Activated naive CD4-positive, alpha-beta T cell treated with anti-CD3 and anti-CD28 coated beads for 36 hours (primary cell): Measurements from ENCODE around the gene LGALS13. TPM values are rescaled to one million over a fixed set of nuclear protein-coding genes. Genes with fewer than 3 reads are reported as not detected.

ENCODE experiments used
- CTCF ChIA-PET: fragments of 350-600 bp; sonication (Branson Sonifier 250); formaldehyde crosslinking; loops from one replicate; lab custom pipeline; 2021; ENCODE audit warnings: antibody characterized with exemption; lab: Charles Lee
- DNase-seq: peaks from one replicate; pipeline ENCODE4 v3.0.0-alpha.2; 2020
- H3K27ac Mint-ChIP-seq: one replicate; pipeline ENCODE4 v1.8.0; 2021; ENCODE audit warnings: mild to moderate bottlenecking, mixed read lengths
- H3K27me3 Mint-ChIP-seq: one replicate; pipeline ENCODE4 v1.8.0; 2021; ENCODE audit warnings: low read depth, mixed read lengths
- H3K36me3 Mint-ChIP-seq: one replicate; pipeline ENCODE4 v1.8.0; 2021; ENCODE audit warnings: low read depth, mixed read lengths
- H3K4me1 Mint-ChIP-seq: one replicate; pipeline ENCODE4 v1.8.0; 2021; ENCODE audit warnings: low read depth, mixed read lengths
- H3K4me3 Mint-ChIP-seq: one replicate; pipeline ENCODE4 v1.8.0; 2021; ENCODE audit warnings: mild to moderate bottlenecking, moderate library complexity, mixed read lengths
- H3K9me3 Mint-ChIP-seq: one replicate; pipeline ENCODE4 v1.8.0; 2021; ENCODE audit warnings: mixed read lengths
- intact Hi-C: fragments of 100-400 bp; cut with micrococcal nuclease; formaldehyde crosslinking; loops from one replicate; pipeline ENCODE4 v1.15.1; 2023
- total RNA-seq, 2 experiments: library from RNA; stranded (reverse); gene quantifications; one replicate each; pipeline ENCODE4 v1.2.3, GENCODE V29; 2021

LGALS13 gene
- total RNA-seq, 2 experiments from 2014 or later: not detected

GRCh38 chr19:39587496-39587895 lies 14.8 kb upstream of the LGALS13 start:
- Mint-ChIP-seq H3K4me1 (no peaks in the 10 kb centered on the region), H3K4me3 (no peak overlapping the region), H3K27ac (no peak overlapping the region), H3K9me3 (no peaks in the 10 kb centered on the region), H3K27me3 (peaks cover 6% of the 10 kb centered on the region), H3K36me3 (no peaks in the 10 kb centered on the region)
- CTCF ChIA-PET: no interaction called here
- DNase-seq: no peak
- intact Hi-C loops: no loop called here

- DNase-seq: no peak
- Mint-ChIP-seq H3K36me3 (no peaks in the 10 kb centered on the region), H3K4me3 (no peak overlapping the region), H3K4me1 (no peaks in the 10 kb centered on the region), H3K9me3 (no peaks in the 10 kb centered on the region), H3K27me3 (peaks cover 6% of the 10 kb centered on the region), H3K27ac (no peak overlapping the region)
- CTCF ChIA-PET: no interaction called here
- intact Hi-C loops: no loop called here
Observed at GRCh38 chr19:39588066-39588465, 14.3 kb upstream of the LGALS13 start.

GRCh38 chr19:39590265-39590664 lies 12.1 kb upstream of the LGALS13 start:
- no peaks in the 10 kb centered on the region for H3K36me3 Mint-ChIP-seq
- H3K4me1 Mint-ChIP-seq: no peaks in the 10 kb centered on the region

GRCh38 chr19:39592381-39592780 lies 9.9 kb upstream of the LGALS13 start:
- CTCF ChIA-PET: no interaction called here
- intact Hi-C loops: loop anchor here (10.0 kb wide), 1 partner anchor 52 kb away; no protein-coding TSS in a partner anchor
- no peak for DNase-seq
- no peaks in the 10 kb centered on the region for H3K36me3 Mint-ChIP-seq
- no peak overlapping the region for H3K4me3 Mint-ChIP-seq
- H3K9me3 Mint-ChIP-seq: no peaks in the 10 kb centered on the region
- H3K4me1 Mint-ChIP-seq: no peaks in the 10 kb centered on the region
- peaks cover 21% of the 10 kb centered on the region for H3K27me3 Mint-ChIP-seq
- no peak overlapping the region for H3K27ac Mint-ChIP-seq

More at GRCh38 chr19:39590265-39590664, 12.1 kb upstream of the LGALS13 start:
- peak; percentile 41 for DNase-seq
- Mint-ChIP-seq H3K9me3 (no peaks in the 10 kb centered on the region), H3K27ac (no peak overlapping the region), H3K27me3 (peaks cover 13% of the 10 kb centered on the region), H3K4me3 (no peak overlapping the region)
- intact Hi-C loops: loop anchor here (10.0 kb wide), 1 partner anchor 55 kb away; no protein-coding TSS in a partner anchor
- CTCF ChIA-PET: no interaction called here

GRCh38 chr19:39595950-39596349 lies 6.4 kb upstream of the LGALS13 start:
- CTCF ChIA-PET: no interaction called here
- no peak overlapping the region for H3K27ac Mint-ChIP-seq
- H3K9me3 Mint-ChIP-seq: no peaks in the 10 kb centered on the region
- no peaks in the 10 kb centered on the region for H3K36me3 Mint-ChIP-seq
- no peak overlapping the region for H3K4me3 Mint-ChIP-seq
- intact Hi-C loops: loop anchor here (10.0 kb wide), 1 partner anchor 49 kb away; no protein-coding TSS in a partner anchor
- no peaks in the 10 kb centered on the region for H3K4me1 Mint-ChIP-seq
- H3K27me3 Mint-ChIP-seq: peaks cover 36% of the 10 kb centered on the region
- DNase-seq: no peak

GRCh38 chr19:39596911-39597310 lies 5.4 kb upstream of the LGALS13 start:
- no peak for DNase-seq
- Mint-ChIP-seq H3K9me3 (no peaks in the 10 kb centered on the region), H3K36me3 (no peaks in the 10 kb centered on the region), H3K27ac (no peak overlapping the region), H3K4me3 (no peak overlapping the region), H3K27me3 (peaks cover 36% of the 10 kb centered on the region), H3K4me1 (no peaks in the 10 kb centered on the region)
- intact Hi-C loops: loop anchor here (10.0 kb wide), 1 partner anchor 48 kb away; no protein-coding TSS in a partner anchor
- CTCF ChIA-PET: no interaction called here

GRCh38 chr19:39599116-39599515 lies 3.2 kb upstream of the LGALS13 start:
- Mint-ChIP-seq H3K36me3 (no peaks in the 10 kb centered on the region), H3K27me3 (peaks cover 34% of the 10 kb centered on the region), H3K27ac (no peak overlapping the region), H3K4me1 (no peaks in the 10 kb centered on the region), H3K4me3 (no peak overlapping the region), H3K9me3 (no peaks in the 10 kb centered on the region)
- CTCF ChIA-PET: interaction anchor here (0.6 kb wide), 1 partner anchor 279 kb away, joined by 4 read pairs; no protein-coding TSS in a partner anchor
- peak; percentile 65 for DNase-seq
- intact Hi-C loops: loop anchor here (10.0 kb wide), 1 partner anchor 46 kb away; no protein-coding TSS in a partner anchor

- intact Hi-C loops: no loop called here
- Mint-ChIP-seq H3K27ac (no peak overlapping the region), H3K27me3 (peaks cover 12% of the 10 kb centered on the region), H3K36me3 (no peaks in the 10 kb centered on the region), H3K9me3 (no peaks in the 10 kb centered on the region), H3K4me1 (no peaks in the 10 kb centered on the region), H3K4me3 (no peak overlapping the region)
- CTCF ChIA-PET: no interaction called here
- no peak for DNase-seq
Observed at GRCh38 chr19:39603825-39604224, 1.5 kb downstream of the LGALS13 start.

- H3K27me3 Mint-ChIP-seq: no peaks in the 10 kb centered on the region
- no peak overlapping the region for H3K4me3 Mint-ChIP-seq
- intact Hi-C loops: no loop called here
- DNase-seq: no peak
- no peaks in the 10 kb centered on the region for H3K9me3 Mint-ChIP-seq
- CTCF ChIA-PET: no interaction called here
- H3K36me3 Mint-ChIP-seq: no peaks in the 10 kb centered on the region
- no peak overlapping the region for H3K27ac Mint-ChIP-seq
- no peaks in the 10 kb centered on the region for H3K4me1 Mint-ChIP-seq
Observed at GRCh38 chr19:39607021-39607420, 4.7 kb downstream of the LGALS13 start.

- Mint-ChIP-seq H3K36me3 (no peaks in the 10 kb centered on the region), H3K9me3 (peaks cover 1% of the 10 kb centered on the region)
Observed at GRCh38 chr19:39607561-39607960, 5.2 kb downstream of the LGALS13 start.

GRCh38 chr19:39613597-39613996 lies 11.3 kb downstream of the LGALS13 start:
- no peak overlapping the region for H3K27ac Mint-ChIP-seq
- no peak overlapping the region for H3K4me3 Mint-ChIP-seq
- intact Hi-C loops: no loop called here
- no peak for DNase-seq
- no peaks in the 10 kb centered on the region for H3K27me3 Mint-ChIP-seq
- H3K9me3 Mint-ChIP-seq: peaks cover 10% of the 10 kb centered on the region
- CTCF ChIA-PET: no interaction called here
- no peaks in the 10 kb centered on the region for H3K4me1 Mint-ChIP-seq
- no peaks in the 10 kb centered on the region for H3K36me3 Mint-ChIP-seq

More at GRCh38 chr19:39607561-39607960, 5.2 kb downstream of the LGALS13 start:
- DNase-seq: no peak
- H3K27me3 Mint-ChIP-seq: no peaks in the 10 kb centered on the region
- CTCF ChIA-PET: no interaction called here
- no peaks in the 10 kb centered on the region for H3K4me1 Mint-ChIP-seq
- no peak overlapping the region for H3K4me3 Mint-ChIP-seq
- H3K27ac Mint-ChIP-seq: no peak overlapping the region
- intact Hi-C loops: no loop called here

- no peak overlapping the region for H3K4me3 Mint-ChIP-seq
- CTCF ChIA-PET: no interaction called here
- no peak for DNase-seq
- H3K36me3 Mint-ChIP-seq: no peaks in the 10 kb centered on the region
- H3K27me3 Mint-ChIP-seq: peaks cover 18% of the 10 kb centered on the region
- H3K27ac Mint-ChIP-seq: no peak overlapping the region
- peaks cover 9% of the 10 kb centered on the region for H3K9me3 Mint-ChIP-seq
- intact Hi-C loops: no loop called here
- no peaks in the 10 kb centered on the region for H3K4me1 Mint-ChIP-seq
Observed at GRCh38 chr19:39617745-39618144, 15.4 kb downstream of the LGALS13 start.

GRCh38 chr19:39623946-39624345 lies 21.6 kb downstream of the LGALS13 start:
- Mint-ChIP-seq H3K4me1 (no peaks in the 10 kb centered on the region), H3K36me3 (no peaks in the 10 kb centered on the region), H3K4me3 (no peak overlapping the region), H3K9me3 (no peaks in the 10 kb centered on the region), H3K27ac (no peak overlapping the region), H3K27me3 (peaks cover 32% of the 10 kb centered on the region)
- DNase-seq: no peak
- CTCF ChIA-PET: no interaction called here
- intact Hi-C loops: no loop called here
